Heart left ventricle (tissue), 16 donors: ENCODE results near the gene TRPV4. TPM values are rescaled to one million over a fixed set of nuclear protein-coding genes. Genes with fewer than 3 reads are reported as not detected.

Source experiments
- ATAC-seq, 4 donors: fragments of 200-7000 bp; cut with Tn5 transposase; one replicate each; pipeline ENCODE4 v1.9.1; 2020 to 2022; ENCODE audit warnings: moderate library complexity in 4 of 4, mild to moderate bottlenecking in 3 of 4, moderate number of reproducible peaks in 1 of 4
- DNase-seq, 5 donors: peaks; one replicate each; pipeline ENCODE4 v3.0.0-alpha.2; 2020
- H3K27ac ChIP-seq, 12 donors: fragments of 200-600 bp; sonication (generic) in 4 of 12; one replicate each; pipeline versions ENCODE4 v1.5.0 to v1.8.0; 2016 to 2022; ENCODE audit warnings: mild to moderate bottlenecking in 2 of 12
- H3K27me3 ChIP-seq, 9 donors: fragments of 200-600 bp; sonication (generic) in 2 of 9; one replicate each; pipeline versions ENCODE4 v1.5.1 to v1.8.0; 2016 to 2022; ENCODE audit warnings: mild to moderate bottlenecking in 3 of 9
- H3K36me3 ChIP-seq, 9 donors: fragments of 200-600 bp; sonication (generic) in 2 of 9; one replicate each; pipeline versions ENCODE4 v1.5.0 to v1.8.0; 2018 to 2022; ENCODE audit warnings: mild to moderate bottlenecking in 2 of 9
- H3K4me1 ChIP-seq, 12 donors: fragments of 200-600 bp; sonication (generic) in 4 of 12; one replicate each; pipeline versions ENCODE4 v1.5.0 to v1.8.0; 2016 to 2022; ENCODE audit warnings: mild to moderate bottlenecking in 3 of 12
- H3K4me3 ChIP-seq, 12 donors: fragments of 200-600 bp; sonication (generic) in 4 of 12; one replicate each; pipeline versions ENCODE4 v1.5.0 to v1.8.0; 2017 to 2022; ENCODE audit warnings: mild to moderate bottlenecking in 9 of 12, moderate library complexity in 4 of 12
- H3K9me3 ChIP-seq, 12 donors: fragments of 200-600 bp; sonication (generic) in 4 of 12; one replicate each; pipeline versions ENCODE4 v1.5.0 to v1.8.0; 2016 to 2022; ENCODE audit warnings: mild to moderate bottlenecking in 1 of 12
- CTCF ChIP-seq, 12 donors: fragments of 200-600 bp; sonication (generic) in 4 of 12; IDR thresholded peaks; one replicate each; pipeline versions ENCODE4 v1.5.0 to v1.8.0; 2018 to 2022; ENCODE audit warnings: antibody characterized with exemption in 12 of 12, mild to moderate bottlenecking in 5 of 12
- POLR2A ChIP-seq, 2 donors: fragments of 450-650 bp; IDR thresholded peaks; one replicate each; pipeline ENCODE4 v1.6.1; 2017; ENCODE audit warnings: antibody characterized with exemption in 2 of 2, mild to moderate bottlenecking in 2 of 2, moderate library complexity in 2 of 2
- WGBS, 4 donors: extraction: QIAGEN DNeasy Blood & Tissue Kit in 2 of 4; methylation state at CpG; one replicate each; pipeline versions ENCODE4 v1.1.5 to v1.1.7; 2013 to 2018; 5-methylcytosine and 5-hydroxymethylcytosine counted together
- intact Hi-C, 10 donors: fragments of 100-400 bp; cut with DNase I; formaldehyde crosslinking; loops; one replicate each; pipeline versions ENCODE4 v1.11.1 to v1.14.2; 2022
- polyA plus RNA-seq, 2 donors: library from polyadenylated mRNA; stranded (reverse); fragments of 200-250 nt; gene quantifications; one replicate each; pipeline ENCODE4 v1.2.3, GENCODE V29; 2013
- total RNA-seq, 9 donors: library from RNA; depleted of rRNA in 2 of 9; stranded (reverse); fragments of >200 nt in 2 of 9; fragmentation: NEBNext Ultra II Directional in 3 of 9; extraction: Animal tissue kit (Norgen Biotek cat#: 25700) in 3 of 9; gene quantifications; one replicate each; pipeline versions ENCODE4 v1.1.0 to v1.2.4, GENCODE V29; 2016 to 2023
- donor health status: ischemic (EF 13 %, LVEDD 7.1; RV severe dilation, severe dysfunction).
- donor health status: healthy with polysubstance abuse.
- donor health status: DM: no; HTN: yes; CAD: no.
- donor health status: DM: no; HTN: no; CAD: no.
- donor health status: ischemic (EF 25% LVEDD 6.9; RV normal size, moderate dysfunction).
- donor health status: ischemic (EF 25% LVEDD 5.7; RV mildly dilated, moderate dysfunction).
- donor health status: healthy.
- donor health status: DM: yes; HTN: yes; CAD: no.
- donor health status: ischemic (EF 35%, LVEDD 5.7; RV mildly dilated, moderate dysfunction).
- donor health status: nonischemic (EF 11% LVEDD 7.7; RV severe dilation, severe dysfunction).
- donor health status: DM: yes; HTN: yes; CAD: no.
- donor health status: PGD.
- donor health status: ischemic (EF 29% LVEDD 5.4; RV normal size, mild dysfunction).
- donor health status: nonischemic (EF 23%, LVEDD 6.1; RV moderate dilation, normal function).

TRPV4 gene
- total and polyA plus RNA-seq, 11 donors, result 0.17 to 3.9 (median 0.30) TPM; not detected in 1

DNA sequence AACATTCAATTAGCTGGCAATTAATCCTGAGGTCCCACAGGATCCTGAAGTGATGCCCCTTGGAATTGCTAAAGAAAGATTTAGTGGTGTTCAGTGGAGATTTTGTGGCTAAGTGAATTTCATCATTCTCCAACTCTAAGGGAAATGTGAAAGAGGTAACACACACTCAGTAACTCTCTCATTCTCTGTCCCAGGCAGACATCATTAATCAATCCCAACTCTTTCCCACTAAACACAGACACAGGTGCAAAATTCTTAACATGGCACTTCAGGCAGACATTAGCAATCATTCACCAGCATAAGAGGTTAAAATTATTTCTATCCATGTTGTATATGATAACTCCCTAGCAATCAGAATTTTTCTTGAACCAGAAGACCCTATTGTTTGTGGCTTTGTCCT lies 40.2 kb downstream of the TRPV4 start:
- TF ChIP-seq POLR2A (IDR thresholded peaks at IDR 0.05), result no peak
- no peak for TF ChIP-seq CTCF (IDR thresholded peaks at IDR 0.05)
- no peaks in the 10 kb centered on the region for H3K27me3 ChIP-seq
- no peaks in the 10 kb centered on the region for H3K36me3 ChIP-seq
- no peak overlapping the region for H3K4me3 ChIP-seq
- no peak for ATAC-seq
- intact Hi-C loops, result no loop called here
- H3K9me3 ChIP-seq, result no peaks in the 10 kb centered on the region
- H3K27ac ChIP-seq, result no peak overlapping the region
- no peak for DNase-seq
- H3K4me1 ChIP-seq, result no peaks in the 10 kb centered on the region

DNA sequence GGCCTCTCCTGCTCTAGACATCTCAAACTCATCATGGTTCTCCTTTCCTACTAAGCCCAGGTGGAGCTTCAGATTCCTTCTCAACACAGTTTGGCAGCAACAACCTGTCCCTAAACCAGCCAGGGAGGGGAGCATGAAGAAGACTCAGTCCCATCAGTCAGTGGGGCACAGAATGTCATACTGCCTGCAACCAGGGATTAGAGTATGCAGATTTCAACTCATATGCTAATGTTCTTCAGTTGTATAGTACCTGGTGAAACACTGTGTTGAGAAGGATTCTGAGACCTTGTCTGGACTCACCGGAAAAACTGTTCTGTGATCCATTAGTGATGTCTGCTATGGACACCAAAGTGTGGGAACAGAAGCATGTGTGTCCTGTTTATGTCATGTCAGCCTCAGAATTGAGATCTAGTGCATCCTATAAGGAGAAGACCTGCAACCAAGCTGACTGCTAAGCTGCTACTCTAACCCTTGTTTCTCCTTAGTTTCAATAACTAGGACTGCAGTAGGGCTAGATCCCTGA lies 43.6 kb downstream of the TRPV4 start:
- ATAC-seq, result no peak
- TF ChIP-seq POLR2A (IDR thresholded peaks at IDR 0.05) (no peak), CTCF (IDR thresholded peaks at IDR 0.05) (no peak)
- no peaks in the 10 kb centered on the region for H3K9me3 ChIP-seq
- H3K27ac ChIP-seq, result no peak overlapping the region
- H3K27me3 ChIP-seq, result no peaks in the 10 kb centered on the region
- H3K4me1 ChIP-seq, result no peaks in the 10 kb centered on the region
- no peaks in the 10 kb centered on the region for H3K36me3 ChIP-seq
- H3K4me3 ChIP-seq, result no peak overlapping the region
- intact Hi-C loops, result no loop called here
- no peak for DNase-seq
- WGBS, 4 donors, result 88 to 93% (median 90%) methylated on average over 1 of the region's 1 CpG

- no peak overlapping the region for H3K4me3 ChIP-seq
- ATAC-seq (no peak), DNase-seq (no peak)
- intact Hi-C loops, result no loop called here
- H3K27me3 ChIP-seq, result no peaks in the 10 kb centered on the region
- no peak overlapping the region for H3K27ac ChIP-seq
- WGBS, 4 donors, result 84 to 93% (median 90%) methylated on average over 8 to 9 of the region's 9 CpGs
- no peaks in the 10 kb centered on the region for H3K36me3 ChIP-seq
- H3K9me3 ChIP-seq, result no peaks in the 10 kb centered on the region
- no peak for TF ChIP-seq CTCF (IDR thresholded peaks at IDR 0.05)
- no peak for TF ChIP-seq POLR2A (IDR thresholded peaks at IDR 0.05)
- no peaks in the 10 kb centered on the region for H3K4me1 ChIP-seq
Measured at GRCh38 chr12:109786799-109787198, 46.4 kb downstream of the TRPV4 start.

GRCh38 chr12:109785854-109786253 lies 47.3 kb downstream of the TRPV4 start:
- Histone ChIP-seq H3K27me3 (no peaks in the 10 kb centered on the region), H3K9me3 (no peaks in the 10 kb centered on the region), H3K4me1 (no peaks in the 10 kb centered on the region), H3K4me3 (no peak overlapping the region), H3K36me3 (no peaks in the 10 kb centered on the region), H3K27ac (no peak overlapping the region)
- no peak for DNase-seq
- TF ChIP-seq CTCF (IDR thresholded peaks at IDR 0.05), result no peak
- no peak for TF ChIP-seq POLR2A (IDR thresholded peaks at IDR 0.05)
- no peak for ATAC-seq
- intact Hi-C loops, result no loop called here
- WGBS, 4 donors, result 81 to 96% (median 86%) methylated on average over 4 of the region's 4 CpGs
